Activated naive CD4-positive, alpha-beta T cell treated with anti-CD3 and anti-CD28 coated beads, Interleukin-2, amount 10 ng/mL, durations not matched to agents 7 days and 5 days (primary cell): Measurements from ENCODE around the gene PTGIR.
A peak's percentile ranks its signal among the peaks of the same experiment; 100 is the strongest.

Experiments used
- CTCF ChIA-PET: fragments of 350-600 bp; sonication (Branson Sonifier 250); formaldehyde crosslinking; loops from one replicate; lab custom pipeline; 2021; ENCODE audit warnings: antibody characterized with exemption; lab: Charles Lee
- DNase-seq: peaks from one replicate; pipeline ENCODE4 v3.0.0-alpha.2; 2020
- H3K27ac Mint-ChIP-seq: one replicate; pipeline ENCODE4 v1.8.0; 2021; ENCODE audit warnings: mild to moderate bottlenecking, moderate library complexity, mixed read lengths
- H3K27me3 Mint-ChIP-seq: one replicate; pipeline ENCODE4 v1.8.0; 2021; ENCODE audit warnings: mild to moderate bottlenecking, mixed read lengths
- H3K36me3 Mint-ChIP-seq: one replicate; pipeline ENCODE4 v1.8.0; 2021; ENCODE audit warnings: mixed read lengths
- H3K4me1 Mint-ChIP-seq: one replicate; pipeline ENCODE4 v1.8.0; 2021; ENCODE audit warnings: mixed read lengths
- H3K4me3 Mint-ChIP-seq: one replicate; pipeline ENCODE4 v1.8.0; 2021; ENCODE audit warnings: mild to moderate bottlenecking, moderate library complexity, mixed read lengths
- H3K9me3 Mint-ChIP-seq: one replicate; pipeline ENCODE4 v1.8.0; 2021; ENCODE audit warnings: mixed read lengths

Gene PTGIR

DNA sequence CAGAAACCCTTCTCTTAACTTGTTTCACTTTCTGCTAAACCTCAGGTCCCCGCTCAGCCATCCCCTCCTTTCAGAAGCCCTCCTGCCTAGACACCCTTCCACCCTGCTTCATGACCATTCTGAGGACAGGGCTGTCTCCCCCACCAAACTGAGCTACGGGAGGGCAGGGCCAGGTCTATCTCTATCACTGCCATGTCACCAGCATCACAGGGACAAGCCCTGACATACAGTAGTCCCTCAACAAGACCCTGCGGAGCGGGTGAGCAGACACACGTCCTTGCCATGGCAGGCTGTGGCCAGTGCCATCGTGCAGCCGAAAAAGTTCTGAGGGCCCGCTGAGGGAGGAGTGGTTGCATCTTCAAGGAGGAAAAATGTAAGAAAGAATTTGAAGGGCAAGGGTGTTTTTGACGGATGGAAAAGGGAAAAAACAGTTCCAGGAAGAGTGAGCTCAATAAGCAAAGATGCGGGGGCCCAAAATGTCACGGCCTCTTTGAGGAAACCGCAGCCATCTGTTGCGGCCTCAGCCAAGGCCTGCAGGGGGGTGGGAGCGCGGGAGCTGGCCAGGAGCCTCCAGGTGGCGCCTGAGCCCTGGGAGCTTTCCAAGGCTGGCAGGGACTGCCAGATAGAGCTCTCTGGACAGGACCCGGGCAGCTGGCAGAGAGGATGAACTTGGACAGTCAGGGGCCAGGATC lies 8.1 kb downstream of the PTGIR start:
- Mint-ChIP-seq H3K9me3 (no peaks in the 10 kb centered on the region), H3K27me3 (no peaks in the 10 kb centered on the region), H3K4me3 (peak overlapping the region; percentile 16), H3K36me3 (peaks cover 2% of the 10 kb centered on the region), H3K4me1 (peaks cover 79% of the 10 kb centered on the region), H3K27ac (peak overlapping the region; percentile 93)
- CTCF ChIA-PET: interaction anchor here (1.2 to 8.9 kb wide), 7 partner anchors 10 to 94 kb away, joined by 3 to 147 read pairs (median 5); partner anchors contain the start of genes CALM3 and DACT3
- DNase-seq: peak; percentile 65

DNA sequence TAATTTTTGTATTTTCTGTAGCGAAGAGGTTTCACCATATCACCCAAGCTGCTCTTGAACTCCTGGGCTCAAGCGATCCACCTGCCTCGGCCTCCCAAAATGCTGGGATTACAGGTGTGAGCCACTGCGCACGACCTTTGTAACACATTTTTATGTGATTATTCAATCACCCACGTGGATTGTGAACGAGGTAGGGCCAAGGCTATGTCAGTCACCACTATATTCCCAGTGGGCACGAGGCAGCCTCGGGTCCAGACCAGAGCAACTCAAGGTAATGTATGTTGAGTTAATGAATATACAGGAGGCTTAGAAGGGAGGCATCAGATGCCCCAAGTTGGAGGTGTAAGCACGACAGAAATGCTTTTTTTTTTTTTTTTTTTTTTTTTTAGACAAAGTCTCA lies 8.9 kb downstream of the PTGIR start:
- no peaks in the 10 kb centered on the region for H3K27me3 Mint-ChIP-seq
- no peaks in the 10 kb centered on the region for H3K9me3 Mint-ChIP-seq
- peak overlapping the region; percentile 81 for H3K27ac Mint-ChIP-seq
- no peak overlapping the region for H3K4me3 Mint-ChIP-seq
- peaks cover 79% of the 10 kb centered on the region for H3K4me1 Mint-ChIP-seq
- CTCF ChIA-PET: interaction anchor here (1.5 to 8.9 kb wide), 5 partner anchors 9 to 47 kb away, joined by 5 to 147 read pairs (median 8); partner anchors contain the start of genes CALM3, DACT3 and PTGIR
- DNase-seq: no peak
- peaks cover 8% of the 10 kb centered on the region for H3K36me3 Mint-ChIP-seq

GRCh38 chr19:46614114-46614722 lies 10.7 kb downstream of the PTGIR start:
- H3K36me3 Mint-ChIP-seq: peaks cover 23% of the 10 kb centered on the region

GRCh38 chr19:46613525-46613924 lies 11.4 kb downstream of the PTGIR start:
- H3K4me1 Mint-ChIP-seq: peaks cover 75% of the 10 kb centered on the region
- no peaks in the 10 kb centered on the region for H3K27me3 Mint-ChIP-seq
- no peak overlapping the region for H3K4me3 Mint-ChIP-seq
- peak overlapping the region; percentile 80 for H3K27ac Mint-ChIP-seq
- no peaks in the 10 kb centered on the region for H3K9me3 Mint-ChIP-seq
- no peak for DNase-seq
- CTCF ChIA-PET: interaction anchor here (0.6 to 8.9 kb wide), 15 partner anchors 8 to 140 kb away, joined by 3 to 147 read pairs (median 4); partner anchors contain the start of genes CALM3, DACT3 and PTGIR
- H3K36me3 Mint-ChIP-seq: peaks cover 28% of the 10 kb centered on the region

More at GRCh38 chr19:46614114-46614722, 10.7 kb downstream of the PTGIR start:
- H3K27ac Mint-ChIP-seq: peak overlapping the region; percentile 80
- peak; percentile 87 for DNase-seq
- CTCF ChIA-PET: interaction anchor here (0.6 to 8.9 kb wide), 16 partner anchors 9 to 140 kb away, joined by 3 to 147 read pairs (median 4); partner anchors contain the start of genes CALM3, DACT3 and PTGIR
- H3K27me3 Mint-ChIP-seq: no peaks in the 10 kb centered on the region
- no peaks in the 10 kb centered on the region for H3K9me3 Mint-ChIP-seq
- H3K4me3 Mint-ChIP-seq: no peak overlapping the region
- H3K4me1 Mint-ChIP-seq: peaks cover 79% of the 10 kb centered on the region

- CTCF ChIA-PET: interaction anchor here (0.6 to 8.9 kb wide), 13 partner anchors 10 to 229 kb away, joined by 3 to 147 read pairs (median 5); partner anchors contain the start of genes CALM3 and DACT3
- H3K4me3 Mint-ChIP-seq: peak overlapping the region; percentile 60
- no peaks in the 10 kb centered on the region for H3K9me3 Mint-ChIP-seq
- DNase-seq: peak; percentile 31
- H3K27ac Mint-ChIP-seq: peak overlapping the region; percentile 92
- H3K4me1 Mint-ChIP-seq: peaks cover 74% of the 10 kb centered on the region
- H3K36me3 Mint-ChIP-seq: peaks cover 43% of the 10 kb centered on the region
- no peaks in the 10 kb centered on the region for H3K27me3 Mint-ChIP-seq
These were observed 13.1 kb downstream of the PTGIR start for GRCh38 chr19:46611776-46612175.

- Mint-ChIP-seq H3K4me3 (peak overlapping the region; percentile 60), H3K9me3 (no peaks in the 10 kb centered on the region), H3K4me1 (peaks cover 74% of the 10 kb centered on the region), H3K27me3 (no peaks in the 10 kb centered on the region), H3K36me3 (peaks cover 49% of the 10 kb centered on the region), H3K27ac (peak overlapping the region; percentile 92)
- CTCF ChIA-PET: interaction anchor here (1.4 to 8.9 kb wide), 6 partner anchors 9 to 143 kb away, joined by 3 to 147 read pairs (median 10); partner anchors contain the start of genes CALM3 and DACT3
- peak; percentile 59 for DNase-seq
These were observed 13.8 kb downstream of the PTGIR start for GRCh38 chr19:46610851-46611770.

- Mint-ChIP-seq H3K4me3 (no peak overlapping the region), H3K9me3 (no peaks in the 10 kb centered on the region), H3K27me3 (no peaks in the 10 kb centered on the region), H3K27ac (peak overlapping the region; percentile 92), H3K4me1 (peaks cover 72% of the 10 kb centered on the region), H3K36me3 (peaks cover 54% of the 10 kb centered on the region)
- CTCF ChIA-PET: interaction anchor here (0.6 to 8.9 kb wide), 4 partner anchors 8 to 600 kb away, joined by 3 to 147 read pairs (median 18); partner anchors contain the start of genes CALM3 and DACT3
- DNase-seq: no peak
These were observed 14.5 kb downstream of the PTGIR start for GRCh38 chr19:46610413-46610775.

DNA sequence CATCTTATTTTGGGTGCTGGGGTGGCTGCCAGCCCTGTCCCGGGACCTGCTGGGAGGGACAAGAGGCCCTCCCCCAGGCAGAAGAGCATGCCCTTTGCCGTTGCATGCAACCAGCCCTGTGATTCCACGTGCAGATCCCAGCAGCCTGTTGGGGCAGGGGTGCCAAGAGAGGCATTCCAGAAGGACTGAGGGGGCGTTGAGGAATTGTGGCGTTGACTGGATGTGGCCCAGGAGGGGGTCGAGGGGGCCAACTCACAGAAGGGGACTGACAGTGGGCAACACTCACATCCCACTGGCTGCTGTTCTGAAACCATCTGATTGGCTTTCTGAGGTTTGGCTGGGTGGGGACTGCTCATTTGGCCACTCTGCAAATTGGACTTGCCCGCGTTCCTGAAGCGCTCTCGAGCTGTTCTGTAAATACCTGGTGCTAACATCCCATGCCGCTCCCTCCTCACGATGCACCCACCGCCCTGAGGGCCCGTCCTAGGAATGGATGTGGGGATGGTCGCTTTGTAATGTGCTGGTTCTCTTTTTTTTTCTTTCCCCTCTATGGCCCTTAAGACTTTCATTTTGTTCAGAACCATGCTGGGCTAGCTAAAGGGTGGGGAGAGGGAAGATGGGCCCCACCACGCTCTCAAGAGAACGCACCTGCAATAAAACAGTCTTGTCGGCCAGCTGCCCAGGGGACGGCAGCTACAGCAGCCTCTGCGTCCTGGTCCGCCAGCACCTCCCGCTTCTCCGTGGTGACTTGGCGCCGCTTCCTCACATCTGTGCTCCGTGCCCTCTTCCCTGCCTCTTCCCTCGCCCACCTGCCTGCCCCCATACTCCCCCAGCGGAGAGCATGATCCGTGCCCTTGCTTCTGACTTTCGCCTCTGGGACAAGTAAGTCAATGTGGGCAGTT lies 15.1 kb downstream of the PTGIR start:
- no peak overlapping the region for H3K4me3 Mint-ChIP-seq
- CTCF ChIA-PET: interaction anchor here (0.6 to 8.9 kb wide), 3 partner anchors 53 to 600 kb away, joined by 3 to 147 read pairs (median 3); partner anchors contain the start of gene DACT3
- peaks cover 54% of the 10 kb centered on the region for H3K36me3 Mint-ChIP-seq
- H3K9me3 Mint-ChIP-seq: no peaks in the 10 kb centered on the region
- H3K27ac Mint-ChIP-seq: no peak overlapping the region
- peaks cover 76% of the 10 kb centered on the region for H3K4me1 Mint-ChIP-seq
- no peaks in the 10 kb centered on the region for H3K27me3 Mint-ChIP-seq
- peak; percentile 19 for DNase-seq

- peaks cover 57% of the 10 kb centered on the region for H3K36me3 Mint-ChIP-seq
- H3K4me3 Mint-ChIP-seq: no peak overlapping the region
- no peaks in the 10 kb centered on the region for H3K27me3 Mint-ChIP-seq
- H3K27ac Mint-ChIP-seq: peak overlapping the region; percentile 12
- no peak for DNase-seq
- peaks cover 77% of the 10 kb centered on the region for H3K4me1 Mint-ChIP-seq
- CTCF ChIA-PET: interaction anchor here (1.0 to 8.9 kb wide), 2 partner anchors 54 to 75 kb away, joined by 3 to 147 read pairs; partner anchors contain the start of gene DACT3
- no peaks in the 10 kb centered on the region for H3K9me3 Mint-ChIP-seq
These were observed 16.1 kb downstream of the PTGIR start for GRCh38 chr19:46608581-46609345.

GRCh38 chr19:46608178-46608577 lies 16.7 kb downstream of the PTGIR start:
- H3K4me3 Mint-ChIP-seq: no peak overlapping the region
- CTCF ChIA-PET: no interaction called here
- no peaks in the 10 kb centered on the region for H3K9me3 Mint-ChIP-seq
- peaks cover 62% of the 10 kb centered on the region for H3K36me3 Mint-ChIP-seq
- peak overlapping the region; percentile 55 for H3K27ac Mint-ChIP-seq
- H3K27me3 Mint-ChIP-seq: no peaks in the 10 kb centered on the region
- DNase-seq: no peak
- peaks cover 77% of the 10 kb centered on the region for H3K4me1 Mint-ChIP-seq

DNA sequence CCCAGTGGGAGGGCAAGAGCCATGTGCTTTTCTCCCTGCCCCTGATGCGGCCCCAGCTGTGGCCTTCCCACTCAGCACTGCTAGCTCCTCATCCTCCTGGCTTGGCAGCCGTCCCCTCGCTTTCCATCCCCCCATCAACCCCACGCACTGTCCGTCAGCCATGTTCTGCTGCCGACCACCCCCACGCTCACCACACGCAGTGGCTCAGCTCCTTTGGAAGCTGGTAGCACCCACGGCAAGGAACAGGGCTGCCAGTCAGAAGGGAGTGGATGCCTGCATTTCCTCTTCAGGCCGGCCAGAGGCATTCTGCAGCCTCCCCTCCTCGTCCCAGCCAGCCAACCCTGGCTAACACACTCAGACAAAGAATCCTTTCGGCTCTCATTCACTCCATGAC lies 17.4 kb downstream of the PTGIR start:
- no peak overlapping the region for H3K27ac Mint-ChIP-seq
- CTCF ChIA-PET: interaction anchor here (2.0 kb wide), 2 partner anchors 10 to 55 kb away, joined by 6 to 7 read pairs; no protein-coding TSS in a partner anchor

More for the DNA sequence above, 17.4 kb downstream of the PTGIR start:
- no peak overlapping the region for H3K4me3 Mint-ChIP-seq
- peaks cover 67% of the 10 kb centered on the region for H3K36me3 Mint-ChIP-seq
- peak; percentile 19 for DNase-seq
- H3K27me3 Mint-ChIP-seq: no peaks in the 10 kb centered on the region
- peaks cover 81% of the 10 kb centered on the region for H3K4me1 Mint-ChIP-seq
- no peaks in the 10 kb centered on the region for H3K9me3 Mint-ChIP-seq
